GM19438 (cell line): ENCODE measurements around the gene TSPAN6.

ENCODE experiments used
- ATAC-seq: cut with Tn5 transposase; IDR thresholded peaks from one replicate; pipeline ENCODE4 v1.9.1; 2021; ENCODE audit warnings: low read depth; ENCODE audit not compliant: unreplicated experiment

TSPAN6 gene

GRCh38 chrX:100591256-100592051 is 45.2 kb downstream of the TSPAN6 start:
- ATAC-seq = no peak

- ATAC-seq = no peak
Observed at GRCh38 chrX:100587861-100588260, 48.7 kb downstream of the TSPAN6 start.

- no peak for ATAC-seq
Observed at GRCh38 chrX:100586747-100587146, 49.9 kb downstream of the TSPAN6 start.

- ATAC-seq = no peak
Observed at GRCh38 chrX:100584611-100585010, 52.0 kb downstream of the TSPAN6 start, which contains the start of gene TNMD. Gene TNMD, plus strand, starts transcription at chrX:100584936. Its CDS starts 83 bp downstream, at chrX:100585019.
